HG03378 (cell line): ENCODE results near the gene LRRC2.
"Not testable (repeated sequence)": the region's sequence is repeated elsewhere in the genome, so short reads cannot be mapped to it uniquely, and the experiment has no call there.

ENCODE experiments used
- ATAC-seq: cut with Tn5 transposase; IDR thresholded peaks from one replicate; pipeline ENCODE4 v1.9.1; 2021; ENCODE audit warnings: mild to moderate bottlenecking, moderate library complexity; ENCODE audit not compliant: unreplicated experiment

Gene LRRC2, protein sequence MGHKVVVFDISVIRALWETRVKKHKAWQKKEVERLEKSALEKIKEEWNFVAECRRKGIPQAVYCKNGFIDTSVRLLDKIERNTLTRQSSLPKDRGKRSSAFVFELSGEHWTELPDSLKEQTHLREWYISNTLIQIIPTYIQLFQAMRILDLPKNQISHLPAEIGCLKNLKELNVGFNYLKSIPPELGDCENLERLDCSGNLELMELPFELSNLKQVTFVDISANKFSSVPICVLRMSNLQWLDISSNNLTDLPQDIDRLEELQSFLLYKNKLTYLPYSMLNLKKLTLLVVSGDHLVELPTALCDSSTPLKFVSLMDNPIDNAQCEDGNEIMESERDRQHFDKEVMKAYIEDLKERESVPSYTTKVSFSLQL

DNA sequence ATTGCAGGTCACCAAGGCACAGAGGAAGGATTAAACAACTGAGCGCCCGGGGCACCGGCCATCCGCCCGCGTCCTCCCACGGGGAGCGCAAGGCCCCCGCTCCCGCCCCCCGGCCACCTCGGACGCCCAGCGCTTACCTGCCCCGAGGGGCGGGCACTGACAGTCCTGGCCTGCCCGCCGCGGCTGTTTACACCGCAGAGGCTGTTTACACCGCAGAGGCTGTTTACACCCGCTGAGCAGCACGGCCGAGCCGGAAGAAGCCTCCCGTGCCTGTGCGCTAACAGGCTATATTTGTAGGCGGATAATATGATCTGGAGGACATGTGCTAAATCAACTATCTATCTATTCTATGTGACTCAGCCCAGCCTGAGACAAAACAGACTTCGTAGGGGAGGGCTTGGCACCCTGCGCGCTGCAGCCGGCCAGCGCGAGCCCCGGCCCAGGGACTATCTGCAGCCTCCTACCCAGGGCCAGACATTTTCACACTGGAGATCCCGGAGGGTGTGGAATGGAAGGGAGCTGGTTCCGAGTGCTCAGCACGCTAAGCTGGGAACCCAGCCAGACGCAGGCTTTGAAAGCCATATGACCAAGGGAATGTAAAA lies at the start of gene LRRC2:
Gene LRRC2 (minus strand): TSS at position 263 of the 602 bp plus-strand sequence. CDS start 14,711 bp downstream, outside the sequence.
- no peak for ATAC-seq

DNA sequence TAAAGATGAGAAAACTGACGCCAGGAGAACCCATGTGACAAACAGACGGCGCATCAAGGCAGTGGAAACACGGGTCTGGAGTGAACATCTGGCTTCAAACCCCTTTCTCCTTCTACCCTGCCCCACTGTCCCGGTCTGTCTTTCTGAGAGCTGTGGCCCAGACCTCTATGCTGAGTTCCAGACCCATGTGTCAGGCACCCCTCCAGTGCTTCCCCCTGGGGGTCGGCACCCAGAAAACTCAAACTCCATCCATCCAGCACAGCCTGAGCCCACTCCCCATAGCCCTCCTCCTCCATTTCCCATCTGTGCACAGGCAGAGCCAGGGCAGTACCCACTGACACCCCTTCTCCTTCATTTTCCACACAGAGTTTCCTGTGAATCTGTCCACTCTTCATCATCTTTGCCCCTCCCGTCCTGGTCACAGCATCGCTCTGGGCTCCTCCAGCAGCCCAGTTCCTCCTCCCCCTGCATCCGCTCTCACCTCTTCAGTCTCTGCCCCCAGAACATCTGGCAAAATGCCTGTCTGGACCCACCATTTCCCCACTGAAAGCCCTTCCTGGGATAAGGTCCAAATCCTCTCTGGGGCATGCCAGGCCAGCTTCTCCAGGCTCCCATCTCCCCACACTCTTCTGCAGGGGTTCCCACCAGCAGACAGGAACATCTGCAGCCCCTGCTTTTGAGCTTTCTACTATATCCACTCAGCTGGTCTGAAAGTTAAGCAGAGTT lies 49.1 kb upstream of the LRRC2 start:
- no peak for ATAC-seq

DNA sequence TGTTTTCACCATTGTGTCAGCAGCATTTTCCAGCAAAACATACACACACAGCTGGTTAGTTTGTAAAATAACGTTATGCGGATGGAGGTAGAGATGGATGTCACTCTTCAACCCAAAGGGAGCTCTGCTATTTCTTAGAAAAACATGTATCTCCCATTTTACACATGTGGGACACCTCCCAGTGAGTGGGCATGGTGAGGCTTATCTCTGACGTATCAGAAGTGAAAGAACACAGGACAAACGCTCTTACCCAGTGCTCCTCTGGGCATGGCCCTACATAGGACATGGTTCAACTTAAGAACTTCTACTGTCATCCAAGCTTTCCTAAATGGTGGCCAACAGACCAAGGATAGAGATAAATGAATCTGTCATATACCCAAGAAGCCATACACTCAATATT lies 48.3 kb upstream of the LRRC2 start:
- ATAC-seq, result no peak

DNA sequence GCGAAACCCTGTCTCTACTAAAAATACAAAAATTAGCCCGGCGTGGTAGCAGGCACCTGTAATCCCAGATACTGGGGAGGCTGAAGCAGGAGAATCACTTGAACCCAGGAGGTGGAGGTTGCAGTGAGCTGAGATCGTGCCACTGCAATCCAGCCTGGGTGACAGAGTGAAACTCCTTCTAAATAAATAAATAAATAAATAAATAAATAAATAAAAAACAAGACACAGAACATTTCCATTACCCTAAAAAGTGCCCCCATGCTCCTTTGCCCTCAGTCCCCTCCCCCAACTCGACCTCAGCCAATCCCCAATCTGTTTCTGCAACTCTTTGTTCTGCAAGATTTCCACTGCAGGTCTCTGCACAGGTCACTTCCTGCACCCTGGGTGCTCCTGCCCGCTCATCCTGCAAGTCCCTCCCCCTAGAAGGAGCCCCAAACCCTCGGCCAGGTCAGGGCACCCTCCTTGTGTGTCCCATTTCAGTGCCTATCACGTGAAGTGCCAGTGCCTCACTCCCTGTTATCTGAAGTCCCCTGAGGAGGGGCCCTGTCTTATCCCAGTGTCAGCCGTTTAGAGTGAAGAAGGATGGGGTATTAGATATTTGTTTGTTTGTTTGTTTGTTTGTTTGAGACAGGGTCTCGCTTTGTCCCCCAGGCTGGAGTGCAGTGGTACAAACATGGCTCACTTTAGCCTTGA lies 47.4 kb upstream of the LRRC2 start:
- ATAC-seq, result no peak

DNA sequence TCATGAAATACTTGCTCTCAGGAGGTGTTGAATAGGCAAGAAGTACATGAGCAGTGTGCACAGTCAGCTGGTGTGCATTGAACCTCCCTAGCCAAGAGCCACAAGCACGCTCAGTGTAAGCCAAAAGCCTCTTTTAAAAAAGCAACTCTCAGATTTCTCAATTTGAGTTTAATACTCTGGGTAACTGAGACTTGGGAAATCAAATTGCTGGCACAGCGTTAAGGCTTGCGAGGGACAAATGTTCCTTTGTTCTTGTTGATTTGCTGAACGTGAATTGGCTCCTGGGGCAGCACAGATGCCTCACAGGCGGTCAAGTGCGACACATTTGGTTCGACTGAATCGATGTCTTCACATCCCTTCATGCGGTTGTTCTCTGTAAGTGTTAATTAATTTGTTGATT lies 46.2 kb upstream of the LRRC2 start, which contains the start of gene FAM240A:
Gene FAM240A (plus strand): TSS at position 202 of the 400 bp plus-strand sequence. CDS start 159 bp downstream, at position 361.
- no peak for ATAC-seq

DNA sequence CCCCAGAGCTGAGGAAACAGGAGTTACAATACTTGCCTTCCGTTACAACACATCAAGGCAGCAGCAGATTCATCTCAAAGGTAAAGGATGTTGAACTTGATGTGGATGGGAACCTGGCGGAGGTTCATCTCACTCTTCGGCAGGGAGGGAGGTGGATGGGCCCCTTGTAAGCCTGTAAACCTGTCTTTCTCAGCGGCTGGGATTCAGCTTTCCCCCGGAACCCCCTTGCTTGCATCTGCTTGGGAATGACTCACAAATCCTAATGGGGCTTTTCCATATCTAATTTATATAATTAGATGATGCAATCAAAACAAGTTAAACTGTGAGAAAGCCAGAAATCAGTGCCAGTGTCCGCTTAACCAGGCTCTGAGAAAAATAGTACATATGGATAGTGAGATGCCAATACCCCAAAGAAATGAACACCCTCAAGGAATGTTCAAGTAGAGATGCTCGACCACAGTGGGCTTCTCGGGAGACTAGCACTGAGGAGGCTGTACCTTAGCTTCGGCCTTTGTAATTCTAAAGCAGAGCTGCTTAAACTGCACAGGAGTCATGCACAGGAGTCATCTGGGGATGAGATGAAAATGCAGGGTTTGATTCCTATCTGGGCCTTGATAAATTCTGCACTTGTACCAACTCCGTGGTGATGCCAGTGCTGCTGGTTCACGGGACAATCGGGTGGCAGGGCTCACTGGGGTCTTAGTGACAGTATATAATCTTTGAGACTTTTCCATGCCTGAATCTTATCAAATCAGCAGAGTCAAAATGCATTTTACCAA lies 44.0 kb upstream of the LRRC2 start:
- ATAC-seq, result no peak

DNA sequence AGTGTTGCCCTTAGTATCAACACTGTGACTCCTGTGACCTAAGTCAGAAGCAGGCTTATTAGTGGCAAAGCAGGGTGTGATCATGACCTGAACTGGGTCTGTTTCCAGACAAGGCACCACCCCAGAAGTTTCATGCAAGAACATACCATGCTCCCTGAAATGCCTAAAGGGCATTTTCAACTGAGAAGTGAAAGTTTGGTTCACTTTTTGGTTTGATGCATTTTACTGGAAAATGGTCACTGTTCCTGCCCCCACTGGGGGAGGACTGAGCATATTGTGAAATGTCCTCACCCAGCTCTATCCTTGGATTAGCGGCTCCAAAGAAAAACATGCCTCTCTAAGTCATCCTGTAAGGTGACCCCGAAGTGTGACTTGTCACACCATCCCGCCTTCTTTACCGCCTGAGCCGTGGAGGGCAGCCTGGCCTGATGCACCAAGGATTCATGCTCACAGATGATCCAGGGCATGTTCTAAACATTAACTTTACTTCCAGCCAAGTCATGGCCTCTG lies 43.2 kb upstream of the LRRC2 start:
- ATAC-seq, result no peak

DNA sequence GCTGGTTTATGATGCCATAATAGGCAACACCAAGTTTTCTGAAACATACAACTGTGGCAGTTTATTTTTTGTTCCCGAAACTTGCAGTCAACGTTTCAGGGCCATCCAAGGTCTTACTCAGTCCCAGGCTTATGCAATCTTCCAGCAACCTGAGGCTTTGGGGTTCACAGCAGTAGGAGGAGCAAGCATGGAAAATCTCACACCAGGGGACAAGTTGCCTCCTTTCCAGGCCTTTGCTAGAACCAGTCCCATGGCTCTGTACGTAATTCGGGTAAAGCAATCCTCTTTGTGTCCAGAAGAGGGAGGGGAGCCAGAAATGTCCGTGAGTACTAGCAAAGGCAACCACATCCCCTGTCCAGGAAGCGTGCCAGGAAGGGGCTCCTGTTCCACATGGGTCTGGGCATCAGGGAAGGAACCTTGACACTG lies 41.5 kb upstream of the LRRC2 start:
- no peak for ATAC-seq

DNA sequence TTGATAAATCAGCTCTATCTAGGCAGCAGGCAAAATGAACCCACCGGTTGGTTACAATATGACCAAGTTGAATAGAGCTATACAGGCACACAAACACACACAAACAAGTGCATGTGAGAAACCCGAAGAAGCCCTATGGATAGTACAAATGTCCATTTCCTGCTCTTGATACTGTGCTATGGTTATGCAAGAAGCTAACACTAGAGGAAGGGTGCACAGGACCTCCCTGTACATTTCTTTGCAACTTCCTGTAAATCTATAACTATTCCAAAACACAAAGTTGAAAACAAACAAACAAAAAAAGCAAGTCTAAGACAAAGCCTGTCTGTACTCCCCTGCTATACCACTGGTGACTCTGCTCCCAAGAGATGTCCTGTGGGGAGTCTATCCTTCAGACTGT lies 38.0 kb upstream of the LRRC2 start:
- no peak for ATAC-seq

DNA sequence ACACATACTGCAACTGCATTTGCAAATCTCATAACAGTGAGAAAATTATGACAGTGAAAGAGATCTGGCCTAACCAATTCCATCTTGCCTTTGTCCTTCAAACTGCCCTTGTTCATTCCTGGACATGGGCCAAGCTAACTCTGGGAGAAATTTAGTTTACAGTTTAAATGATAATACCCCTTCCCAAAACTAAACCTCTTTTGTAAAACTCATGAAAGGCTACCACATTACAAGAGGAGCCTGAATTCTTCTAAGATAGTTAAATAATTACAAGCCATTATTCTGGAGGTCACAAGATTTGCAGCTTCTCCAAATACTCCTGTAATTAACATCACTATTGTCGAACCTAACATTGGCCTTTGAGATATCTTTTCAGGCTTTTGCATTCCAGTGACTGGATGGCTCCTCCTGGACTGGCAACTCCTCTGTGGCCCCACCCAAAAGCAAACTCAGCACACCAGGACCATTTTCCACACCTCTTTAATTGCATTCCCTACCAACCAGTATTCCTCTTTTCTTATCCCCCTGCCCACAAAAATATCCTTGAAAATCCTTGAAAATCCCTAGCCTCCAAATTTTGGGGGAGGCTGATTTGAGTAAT lies 37.4 kb upstream of the LRRC2 start:
- ATAC-seq, result no peak

DNA sequence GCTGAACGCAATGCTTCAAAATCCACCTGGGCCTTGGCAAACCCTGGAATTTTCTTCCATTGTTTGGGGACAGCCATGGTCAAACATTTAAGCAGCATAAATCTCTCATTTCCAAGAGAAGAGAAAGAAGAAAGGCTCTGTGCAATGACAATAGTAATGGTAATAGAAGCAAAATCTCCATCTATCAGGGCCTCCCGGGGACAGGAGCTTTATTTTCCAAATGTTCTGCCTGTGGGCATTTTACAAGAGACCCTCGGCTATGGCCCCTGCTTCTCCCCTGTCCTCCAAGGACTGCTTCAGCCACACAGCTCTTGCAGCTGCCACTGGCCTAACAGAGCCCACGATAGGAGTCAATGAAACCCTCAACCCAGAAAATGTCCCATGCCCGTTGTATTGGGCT lies 33.5 kb upstream of the LRRC2 start:
- no peak for ATAC-seq

DNA sequence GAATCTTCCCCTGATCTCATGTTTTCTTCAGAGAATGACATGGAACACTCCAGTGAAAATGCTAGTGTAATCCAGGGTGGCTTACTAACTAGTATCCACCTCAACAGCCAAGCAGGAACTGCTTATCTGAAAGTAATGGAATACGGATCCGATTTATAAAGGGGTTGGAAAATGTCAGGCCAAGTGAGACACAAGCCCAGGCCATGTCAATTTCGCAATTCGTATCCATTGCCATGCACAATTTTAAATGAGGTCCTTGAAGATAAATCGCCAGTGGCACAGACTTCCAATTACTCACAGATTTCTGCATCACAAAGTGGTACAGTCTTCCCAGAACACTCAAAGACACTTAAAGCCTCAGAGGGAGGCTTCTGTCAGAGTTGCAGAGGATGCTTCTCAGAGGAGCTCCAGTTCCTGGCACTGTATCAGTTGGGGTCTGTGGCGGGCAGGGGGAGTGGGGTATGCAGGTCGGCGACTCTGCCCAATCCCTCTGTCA lies 29.8 kb upstream of the LRRC2 start:
- ATAC-seq, result no peak

DNA sequence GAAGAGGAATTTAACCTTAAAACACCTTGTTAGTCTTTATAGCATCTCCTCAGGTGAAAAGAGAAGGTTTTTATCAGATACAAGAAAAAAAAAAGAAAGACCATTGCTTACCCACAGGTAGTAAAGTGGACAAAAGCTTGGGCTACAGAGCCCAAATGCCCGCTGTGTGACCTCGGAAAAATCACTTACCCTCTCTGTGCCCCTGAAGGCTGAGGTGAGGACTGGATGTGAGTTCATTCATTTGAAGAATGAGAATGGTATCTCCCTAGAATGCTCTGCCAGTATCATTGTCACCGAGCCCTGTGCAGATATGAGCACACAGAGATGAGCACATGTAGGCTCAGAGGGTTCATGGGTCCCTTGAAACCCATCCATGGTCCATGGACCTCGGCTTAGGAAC lies 28.6 kb upstream of the LRRC2 start:
- ATAC-seq, result no peak

DNA sequence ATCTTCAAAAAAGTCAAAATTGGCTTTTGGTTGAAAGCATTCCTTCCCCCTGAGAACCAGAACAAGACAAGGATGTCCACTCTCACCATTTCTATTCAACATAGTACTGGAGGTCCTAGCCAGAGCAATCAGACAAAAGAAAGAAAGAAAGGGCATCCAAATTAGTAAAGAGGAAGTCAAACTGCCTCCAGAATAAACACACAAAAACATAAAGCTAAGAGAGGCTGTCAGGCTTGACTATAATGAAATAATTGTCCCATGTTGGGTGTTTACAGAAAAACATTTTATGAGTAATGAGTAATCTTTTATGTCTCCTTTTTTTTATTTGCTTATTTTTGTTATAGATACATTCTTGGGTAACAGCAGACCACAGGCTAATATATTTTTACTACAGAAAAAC lies 27.9 kb upstream of the LRRC2 start:
- ATAC-seq, result no peak

DNA sequence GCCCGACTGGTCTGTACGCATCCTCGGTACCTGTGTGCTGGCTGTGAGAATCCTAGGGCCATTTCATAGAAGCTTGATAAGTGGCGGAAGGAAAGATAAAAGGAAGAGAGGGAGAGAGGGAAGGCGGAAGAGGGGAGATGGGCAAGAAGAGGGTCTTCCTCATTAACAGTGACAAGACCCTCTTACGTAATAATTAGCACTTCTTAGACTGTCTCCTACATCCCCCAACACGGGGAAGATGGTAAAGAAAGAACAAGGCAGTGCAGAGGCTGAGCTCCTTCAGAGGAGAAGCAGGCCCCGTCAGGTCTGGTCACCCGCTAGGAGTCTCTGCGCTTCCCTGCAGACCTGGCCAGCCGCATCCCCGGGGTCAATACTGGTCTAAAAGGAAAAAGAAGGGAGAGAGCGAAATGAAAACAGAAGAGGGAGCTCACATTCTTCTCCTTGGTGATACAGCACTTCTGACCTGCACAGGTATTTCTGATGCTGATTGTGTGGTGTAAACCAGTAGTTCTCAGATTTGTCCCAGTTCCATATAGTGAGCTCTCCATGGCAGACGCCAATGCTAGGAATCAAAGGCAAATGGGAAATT lies 27.3 kb upstream of the LRRC2 start:
- ATAC-seq, result no peak

DNA sequence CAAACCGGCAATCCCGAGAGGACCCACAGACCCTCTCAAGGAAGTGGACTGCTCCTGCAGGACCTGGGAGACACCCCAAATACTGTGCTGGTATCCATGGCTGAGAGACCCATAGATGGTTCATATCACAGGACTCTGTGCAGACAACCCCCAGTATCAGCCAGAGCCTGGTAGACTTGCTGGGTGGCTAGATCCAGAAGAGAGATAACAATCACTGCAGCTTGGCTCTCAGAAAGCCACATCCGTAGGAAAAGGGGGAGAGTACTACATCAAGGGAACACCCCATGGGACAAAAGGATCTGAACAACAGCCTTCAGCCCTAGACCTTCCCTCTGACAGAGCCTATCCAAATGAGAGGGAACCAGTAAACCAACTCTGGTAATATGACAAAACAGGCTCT lies 21.2 kb upstream of the LRRC2 start:
- ATAC-seq, result not testable (repeated sequence)

DNA sequence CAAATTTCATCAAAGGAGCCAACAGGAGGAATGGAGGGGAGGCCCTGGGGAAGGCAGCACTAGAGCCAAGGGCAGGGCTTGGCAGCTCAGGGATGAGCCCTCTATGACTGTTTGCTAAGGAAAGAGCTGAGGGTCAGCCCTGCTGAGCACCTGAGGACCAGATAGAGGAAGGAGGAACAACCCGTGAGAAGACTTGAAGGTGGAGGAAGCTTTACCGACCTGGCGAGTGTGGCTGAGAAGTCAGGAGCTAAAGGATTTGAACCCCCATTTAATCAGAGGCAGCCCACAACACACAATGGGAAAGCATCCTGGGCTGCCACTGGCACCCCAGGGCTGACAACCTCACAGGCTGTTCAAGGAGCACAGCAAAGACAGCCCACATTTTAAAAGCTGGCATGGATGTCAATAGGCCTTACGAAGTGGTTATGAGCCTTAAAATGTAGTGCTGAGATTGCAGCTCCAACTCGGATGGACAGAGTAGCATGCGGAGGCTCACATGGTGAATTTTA lies 20.7 kb upstream of the LRRC2 start:
- no peak for ATAC-seq

DNA sequence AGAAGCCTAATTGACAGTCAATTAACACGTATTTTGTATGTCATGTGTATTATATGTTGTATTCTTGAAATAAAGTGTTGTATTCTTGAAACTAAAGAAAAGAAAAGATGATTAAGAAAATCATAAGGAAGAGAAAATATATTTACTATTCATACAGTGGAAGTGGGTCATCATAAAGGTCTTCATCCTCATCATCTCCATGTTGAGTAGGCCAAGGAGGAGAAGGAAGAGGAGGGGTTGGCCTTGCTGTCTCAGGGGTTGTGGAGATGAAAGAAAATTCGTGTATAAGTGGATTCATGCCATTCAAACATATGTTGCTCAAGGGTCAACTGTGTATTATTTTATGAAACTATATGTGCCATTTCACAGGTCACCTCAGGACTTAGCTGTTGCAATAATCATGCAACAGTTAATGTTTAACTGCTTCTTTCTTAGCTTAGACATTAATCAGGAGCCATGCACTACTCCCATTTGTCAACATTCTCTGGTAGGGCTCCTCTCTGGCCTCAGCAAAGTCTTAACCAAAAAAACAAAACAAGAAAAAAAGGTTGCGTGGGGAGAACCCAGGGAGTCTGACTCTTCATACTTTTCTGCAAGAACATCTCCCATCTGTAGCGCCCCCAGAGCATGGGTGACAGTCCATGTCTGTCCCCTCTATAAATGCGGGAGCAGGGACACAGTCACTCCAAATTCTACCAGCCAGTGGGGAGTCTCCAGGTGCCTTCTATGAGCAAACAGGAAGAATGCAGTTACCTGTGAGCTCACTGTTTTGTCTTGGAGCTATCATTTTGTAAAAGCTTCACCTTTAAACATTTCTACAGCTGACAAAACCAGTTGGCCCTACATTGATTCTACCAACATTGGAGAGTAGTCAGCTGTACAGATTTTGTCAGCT lies 19.9 kb upstream of the LRRC2 start:
- ATAC-seq, result no peak
